PC-9 (cell line): ENCODE measurements around the gene BPHL.

ENCODE experiments used
- CTCF ChIP-seq: fragments of 200-600 bp; sonication (generic); conservative IDR thresholded peaks from 2 replicates; pipeline ENCODE4 v1.6.1; 2017; ENCODE audit warnings: mixed run types, antibody characterized with exemption, mild to moderate bottlenecking, moderate library complexity
- EZH2 ChIP-seq: fragments of 200-600 bp; sonication (generic); IDR thresholded peaks from 2 replicates; pipeline ENCODE4 v1.8.0; 2017; ENCODE audit warnings: antibody characterized with exemption, low read depth

- TF ChIP-seq CTCF (no peak), EZH2 (no peak)
These were observed 76.8 kb downstream of the BPHL start for GRCh38 chr6:3195420-3195694.
